ENCODE measurements around the gene CDC42BPA. TPM values are rescaled to one million over a fixed set of nuclear protein-coding genes. Genes with fewer than 3 reads are reported as not detected.

CDC42BPA gene
- total RNA-seq, 1 experiment from 2014 or later: 32.0 TPM

GRCh38 chr1:227362039-227362438, 43.7 kb upstream of the CDC42BPA start:
- Histone ChIP-seq H3K36me3 (ENCODE audit: low read depth, low read length) (no peaks in the 10 kb centered on the region), H3K9me3 (ENCODE audit: low read length) (no peaks in the 10 kb centered on the region), H2AFZ (ENCODE audit: low read length) (no peak overlapping the region), H4K20me1 (ENCODE audit: low read length) (no peaks in the 10 kb centered on the region), H3K4me3 (ENCODE audit: low read length) (no peak overlapping the region), H3K4me1 (ENCODE audit: insufficient read depth, low read length) (peaks cover 15% of the 10 kb centered on the region), H3K9ac (ENCODE audit: low read length) (no peak overlapping the region), H3K4me2 (ENCODE audit: low read length) (no peak overlapping the region), H3K79me2 (ENCODE audit: low read length) (no peaks in the 10 kb centered on the region), H3K27ac (ENCODE audit: low read length) (no peak overlapping the region), H3K27me3 (ENCODE audit: low read length) (no peaks in the 10 kb centered on the region), H3K9me2 (replicated peaks; ENCODE audit: low read length) (no peaks in the 10 kb centered on the region), H3F3A (ENCODE audit: low read length, unreplicated experiment) (peaks cover 7% of the 10 kb centered on the region)
- no TSS peak for BruUV-seq (replicated peaks)
- ChIA-PET POLR2A (ENCODE audit: unreplicated experiment) (no interaction called here), CTCF (no interaction called here)
- TF ChIP-seq CTCF (conservative IDR thresholded peaks at IDR 0.05; ENCODE audit: low read depth, low read length): no peak
- TF ChIP-seq EZH2 (IDR thresholded peaks at IDR 0.05; ENCODE audit: low read length, unreplicated experiment): no peak
- TF ChIP-seq EZH2phosphoT487 (IDR thresholded peaks at IDR 0.05; ENCODE audit: borderline replicate concordance, low read length): no peak
- DNase-seq (no peak), ATAC-seq (no peak)
- intact Hi-C loops (cut with micrococcal nuclease): no loop called here

DNA sequence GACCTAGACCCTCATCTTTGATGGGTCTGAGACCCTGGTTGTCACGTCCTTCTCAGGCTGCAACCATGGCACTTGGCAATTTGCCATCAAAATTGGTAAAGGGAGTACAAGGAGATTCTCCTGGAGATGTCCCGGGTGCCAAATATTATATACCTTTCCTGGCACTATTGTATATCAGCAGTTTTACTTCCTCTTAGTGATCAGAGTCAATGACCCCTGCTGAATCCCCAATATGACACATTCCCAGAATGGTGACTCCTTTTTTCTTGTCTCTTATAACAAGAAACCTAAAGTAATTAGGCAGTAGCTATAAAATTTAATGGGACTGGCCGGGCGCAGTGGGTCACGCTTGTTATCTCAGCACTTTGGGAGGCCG, 39.6 kb upstream of the CDC42BPA start:
- CTCF ChIA-PET: interaction anchor here (0.6 kb wide), 1 partner anchor 183 kb away, joined by 6 read pairs; no protein-coding TSS in a partner anchor

More for the DNA sequence above, 39.6 kb upstream of the CDC42BPA start:
- POLR2A ChIA-PET (ENCODE audit: unreplicated experiment): no interaction called here
- no peaks in the 10 kb centered on the region for H3K79me2 ChIP-seq (ENCODE audit: low read length)
- peaks cover 28% of the 10 kb centered on the region for H3K4me1 ChIP-seq (ENCODE audit: insufficient read depth, low read length)
- H3F3A ChIP-seq (ENCODE audit: low read length, unreplicated experiment): peaks cover 12% of the 10 kb centered on the region
- BruUV-seq (replicated peaks): no TSS peak
- H3K9ac ChIP-seq (ENCODE audit: low read length): no peak overlapping the region; the same call in 1 of the 2 replicates
- no peaks in the 10 kb centered on the region for H3K27me3 ChIP-seq (ENCODE audit: low read length)
- H3K9me3 ChIP-seq (ENCODE audit: low read length): no peaks in the 10 kb centered on the region
- no peak for TF ChIP-seq CTCF (conservative IDR thresholded peaks at IDR 0.05; ENCODE audit: low read depth, low read length)
- TF ChIP-seq EZH2phosphoT487 (IDR thresholded peaks at IDR 0.05; ENCODE audit: borderline replicate concordance, low read length): no peak
- no peak for TF ChIP-seq EZH2 (IDR thresholded peaks at IDR 0.05; ENCODE audit: low read length, unreplicated experiment)
- H3K27ac ChIP-seq (ENCODE audit: low read length): peak overlapping the region; percentile 85
- peak overlapping the region; percentile 75 for H3K4me2 ChIP-seq (ENCODE audit: low read length)
- DNase-seq: peak; percentile 44
- peak overlapping the region; percentile 39; the same call in 1 of the 2 replicates for H3K4me3 ChIP-seq (ENCODE audit: low read length)
- 0 out of 2 replicates have a peak overlapping the region, but pooled peaks have one; percentile 54 for H2AFZ ChIP-seq (ENCODE audit: low read length)
- no peaks in the 10 kb centered on the region for H4K20me1 ChIP-seq (ENCODE audit: low read length)
- ATAC-seq: no peak
- H3K36me3 ChIP-seq (ENCODE audit: low read depth, low read length): no peaks in the 10 kb centered on the region
- intact Hi-C loops (cut with micrococcal nuclease): loop anchor here (1.0 to 5.0 kb wide), 5 partner anchors 12 to 121 kb away; partner anchors contain the start of gene CDC42BPA
- H3K9me2 ChIP-seq (replicated peaks; ENCODE audit: low read length): no peaks in the 10 kb centered on the region
